Heart right ventricle (tissue), 12 donors: ENCODE results near the gene TMEM50A. TPM values are rescaled to one million over a fixed set of nuclear protein-coding genes. Genes with fewer than 3 reads are reported as not detected.

Source experiments
- polyA plus RNA-seq, 2 donors: library from polyadenylated mRNA; stranded (reverse); fragments of 200-250 nt; gene quantifications; one replicate each; pipeline ENCODE4 v1.2.3, GENCODE V29; 2013
- total RNA-seq, 10 donors: library from RNA; stranded (reverse); fragmentation: NEBNext Ultra II Directional in 3 of 10; extraction: Animal tissue kit (Norgen Biotek cat#: 25700) in 3 of 10; gene quantifications; one replicate each; pipeline versions ENCODE4 v1.2.1 to v1.2.4, GENCODE V29; 2021 to 2023
- donor health status: ischemic (EF 13 %, LVEDD 7.1; RV severe dilation, severe dysfunction).
- donor health status: healthy with polysubstance abuse.
- donor health status: DM: no; HTN: yes; CAD: no.
- donor health status: DM: no; HTN: no; CAD: no.
- donor health status: ischemic (EF 25% LVEDD 6.9; RV normal size, moderate dysfunction).
- donor health status: ischemic (EF 25% LVEDD 5.7; RV mildly dilated, moderate dysfunction).
- donor health status: healthy.
- donor health status: nonischemic (EF 11% LVEDD 7.7; RV severe dilation, severe dysfunction).
- donor health status: DM: yes; HTN: yes; CAD: no.
- donor health status: PGD.
- donor health status: ischemic (EF 29% LVEDD 5.4; RV normal size, mild dysfunction).
- donor health status: nonischemic (EF 23%, LVEDD 6.1; RV moderate dilation, normal function).

TMEM50A gene
- total and polyA plus RNA-seq, 12 donors = 69.2 to 128 (median 88.8) TPM

Other genes starting within 250 kb of the TMEM50A start
- gene SYF2, start 105.8 kb upstream of the TMEM50A start, total RNA-seq = 10 to 100 TPM; 28.0 to 39.0 (median 35.6) TPM
- gene SYF2, start 105.8 kb upstream of the TMEM50A start, polyA plus RNA-seq = 10 to 100 TPM; 37.9 to 55.9 TPM
- gene RSRP1, start 90.9 kb upstream of the TMEM50A start, total RNA-seq = 10 to 100 TPM; 21.1 to 47.3 (median 27.7) TPM
- gene RSRP1, start 90.9 kb upstream of the TMEM50A start, polyA plus RNA-seq = 100 to 1,000 TPM in 1 of 2 donors, 10 to 100 TPM in 1; 33.1 to 455 TPM
- under 1 TPM in 1 of 10 donors, not detected in 9; 0.11 TPM for gene RHD, start 65.8 kb upstream of the TMEM50A start, total RNA-seq
- not detected for gene RHD, start 65.8 kb upstream of the TMEM50A start, polyA plus RNA-seq
- 1 to 10 TPM in 4 of 10 donors, under 1 TPM in 6; 0.26 to 4.9 (median 0.92) TPM for gene RHCE, start 82.5 kb downstream of the TMEM50A start, total RNA-seq
- 1 to 10 TPM in 1 of 2 donors, under 1 TPM in 1; 0.17 to 2.6 TPM for gene RHCE, start 82.5 kb downstream of the TMEM50A start, polyA plus RNA-seq
- 10 to 100 TPM in 9 of 10 donors, 1 to 10 TPM in 1; 9.4 to 15.5 (median 13.5) TPM for gene MACO1, start 92.6 kb downstream of the TMEM50A start, total RNA-seq
- 1 to 10 TPM; 8.7 to 8.9 TPM for gene MACO1, start 92.6 kb downstream of the TMEM50A start, polyA plus RNA-seq
- gene LDLRAP1, start 205.3 kb downstream of the TMEM50A start, total RNA-seq = 10 to 100 TPM in 6 of 10 donors, 1 to 10 TPM in 4; 8.5 to 16.1 (median 11.6) TPM
- gene LDLRAP1, start 205.3 kb downstream of the TMEM50A start, polyA plus RNA-seq = 10 to 100 TPM in 1 of 2 donors, 1 to 10 TPM in 1; 9.9 to 10.5 TPM